ENCODE data around the gene CCBE1. TPM values are rescaled to one million over a fixed set of nuclear protein-coding genes. Genes with fewer than 3 reads are reported as not detected.

Gene CCBE1
- polyA plus RNA-seq, 1 of the 3 experiments (the other 2 are of a cell fraction) = 5.0 TPM

DNA sequence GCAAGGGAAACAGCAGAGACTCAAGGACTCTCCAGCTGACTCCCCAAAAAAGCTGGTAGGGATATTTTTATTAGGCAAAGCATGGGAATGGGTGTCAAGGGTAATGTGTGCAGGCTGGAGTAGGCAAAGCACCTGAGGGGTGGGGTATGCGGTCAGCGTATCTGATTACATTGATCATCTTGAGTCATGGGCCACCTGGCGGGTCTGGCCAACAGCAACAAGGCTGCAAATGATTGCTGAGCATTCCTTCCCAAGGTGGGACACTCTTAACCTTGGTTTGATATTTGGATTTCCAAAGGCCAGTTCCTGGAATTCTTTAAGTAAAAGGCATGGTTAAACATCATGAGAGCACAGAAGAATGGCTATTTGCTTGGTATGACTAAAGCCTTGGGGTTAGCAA, 32.6 kb upstream of the CCBE1 start:
- H2AFZ ChIP-seq (ENCODE audit: low read depth) = no peak overlapping the region
- H3K4me2 ChIP-seq = no peak overlapping the region
- CTCF ChIA-PET = interaction anchor here (1.5 kb wide), 1 partner anchor 53 kb away, joined by 4 read pairs; no protein-coding TSS in a partner anchor
- H3K9me3 ChIP-seq = no peaks in the 10 kb centered on the region
- TF ChIP-seq NRF1 (IDR thresholded peaks at IDR 0.05; ENCODE audit: low read depth, low read length) (no peak), JUND (IDR thresholded peaks at IDR 0.05) (no peak), GABPA (IDR thresholded peaks at IDR 0.05; ENCODE audit: low read depth) (no peak), EZH2phosphoT487 (IDR thresholded peaks at IDR 0.05; ENCODE audit: borderline replicate concordance, low read depth) (no peak), MEF2A (IDR thresholded peaks at IDR 0.05; ENCODE audit: borderline replicate concordance, low read depth) (no peak), MXI1 (IDR thresholded peaks at IDR 0.05; ENCODE audit: low read depth, low read length) (no peak), GATA2 (CRISPR knock-in tag; IDR thresholded peaks at IDR 0.05) (no peak), TAF1 (IDR thresholded peaks at IDR 0.05; ENCODE audit: borderline replicate concordance, low read depth, low read length) (no peak)
- TF ChIP-seq, protein P1, sequence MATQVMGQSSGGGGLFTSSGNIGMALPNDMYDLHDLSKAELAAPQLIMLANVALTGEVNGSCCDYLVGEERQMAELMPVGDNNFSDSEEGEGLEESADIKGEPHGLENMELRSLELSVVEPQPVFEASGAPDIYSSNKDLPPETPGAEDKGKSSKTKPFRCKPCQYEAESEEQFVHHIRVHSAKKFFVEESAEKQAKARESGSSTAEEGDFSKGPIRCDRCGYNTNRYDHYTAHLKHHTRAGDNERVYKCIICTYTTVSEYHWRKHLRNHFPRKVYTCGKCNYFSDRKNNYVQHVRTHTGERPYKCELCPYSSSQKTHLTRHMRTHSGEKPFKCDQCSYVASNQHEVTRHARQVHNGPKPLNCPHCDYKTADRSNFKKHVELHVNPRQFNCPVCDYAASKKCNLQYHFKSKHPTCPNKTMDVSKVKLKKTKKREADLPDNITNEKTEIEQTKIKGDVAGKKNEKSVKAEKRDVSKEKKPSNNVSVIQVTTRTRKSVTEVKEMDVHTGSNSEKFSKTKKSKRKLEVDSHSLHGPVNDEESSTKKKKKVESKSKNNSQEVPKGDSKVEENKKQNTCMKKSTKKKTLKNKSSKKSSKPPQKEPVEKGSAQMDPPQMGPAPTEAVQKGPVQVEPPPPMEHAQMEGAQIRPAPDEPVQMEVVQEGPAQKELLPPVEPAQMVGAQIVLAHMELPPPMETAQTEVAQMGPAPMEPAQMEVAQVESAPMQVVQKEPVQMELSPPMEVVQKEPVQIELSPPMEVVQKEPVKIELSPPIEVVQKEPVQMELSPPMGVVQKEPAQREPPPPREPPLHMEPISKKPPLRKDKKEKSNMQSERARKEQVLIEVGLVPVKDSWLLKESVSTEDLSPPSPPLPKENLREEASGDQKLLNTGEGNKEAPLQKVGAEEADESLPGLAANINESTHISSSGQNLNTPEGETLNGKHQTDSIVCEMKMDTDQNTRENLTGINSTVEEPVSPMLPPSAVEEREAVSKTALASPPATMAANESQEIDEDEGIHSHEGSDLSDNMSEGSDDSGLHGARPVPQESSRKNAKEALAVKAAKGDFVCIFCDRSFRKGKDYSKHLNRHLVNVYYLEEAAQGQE (IDR thresholded peaks at IDR 0.05; ENCODE audit: low read depth, low read length) = no peak
- DNase-seq = no peak
- H3F3A ChIP-seq (replicated peaks; ENCODE audit: insufficient read depth) = peaks cover 11% of the 10 kb centered on the region
- no peaks in the 10 kb centered on the region for H4K20me1 ChIP-seq (ENCODE audit: insufficient read depth)
- no peak overlapping the region for H3K4me3 ChIP-seq (ENCODE audit: low read depth in 2 of 2, low read length in 1 of 2)
- WGBS (ENCODE audit: low lambda C conversion rate) = 100% methylated on average over 3 of the region's 3 CpGs
- POLR2A ChIA-PET = no interaction called here
- H3K27ac ChIP-seq (ENCODE audit: low read depth in 2 of 2, low read length in 1 of 2) = no peak overlapping the region
- H3K79me2 ChIP-seq (ENCODE audit: insufficient read depth) = no peaks in the 10 kb centered on the region
- no peak overlapping the region for H3K9ac ChIP-seq
- no peaks in the 10 kb centered on the region for H3K9me2 ChIP-seq
- peaks cover 0 to 12% of the 10 kb centered on the region in 2 experiments; a peak in 1 of 4 replicates for H3K4me1 ChIP-seq (ENCODE audit: control insufficient read depth in 1 of 2, insufficient read depth in 2 of 2, low read depth in 1 of 2, low read length in 1 of 2)
- no peaks in the 10 kb centered on the region for H3K27me3 ChIP-seq (ENCODE audit: insufficient read depth)
- H3K36me3 ChIP-seq (replicated peaks in 1 of 2; ENCODE audit: control insufficient read depth in 1 of 2, insufficient read depth in 2 of 2, low read length in 1 of 2) = no peaks in the 10 kb centered on the region

DNA sequence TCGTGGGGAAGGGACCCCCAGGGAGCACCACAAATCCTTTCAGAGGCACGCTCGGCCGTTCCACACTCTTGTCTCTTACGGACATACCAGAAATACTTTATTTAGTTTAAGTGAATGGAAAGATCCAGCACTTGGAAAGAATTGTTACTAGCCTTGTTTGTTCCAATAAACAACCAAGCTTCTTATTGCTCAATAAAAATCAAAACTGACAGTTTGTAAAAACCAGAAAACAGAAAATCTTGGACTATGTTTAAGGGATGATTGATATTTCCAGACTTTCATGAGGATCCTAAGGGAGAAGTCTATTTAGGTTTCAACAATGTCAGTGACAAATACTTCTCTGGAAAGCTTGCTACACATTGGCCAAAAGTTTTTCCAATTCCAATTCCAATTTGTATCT, 31.6 kb upstream of the CCBE1 start:
- Histone ChIP-seq H3K9me3 (no peaks in the 10 kb centered on the region), H3F3A (replicated peaks; ENCODE audit: insufficient read depth) (peaks cover 19% of the 10 kb centered on the region), H3K9me2 (no peaks in the 10 kb centered on the region), H3K4me2 (no peak overlapping the region), H2AFZ (ENCODE audit: low read depth) (no peak overlapping the region), H3K27me3 (ENCODE audit: insufficient read depth) (no peaks in the 10 kb centered on the region), H3K9ac (no peak overlapping the region), H3K36me3 (replicated peaks in 1 of 2; ENCODE audit: control insufficient read depth in 1 of 2, insufficient read depth in 2 of 2, low read length in 1 of 2) (no peaks in the 10 kb centered on the region), H3K27ac (ENCODE audit: low read depth in 2 of 2, low read length in 1 of 2) (no peak overlapping the region), H3K79me2 (ENCODE audit: insufficient read depth) (no peaks in the 10 kb centered on the region), H3K4me1 (ENCODE audit: control insufficient read depth in 1 of 2, insufficient read depth in 2 of 2, low read depth in 1 of 2, low read length in 1 of 2) (peaks cover 0 to 18% of the 10 kb centered on the region in 2 experiments; a peak in 1 of 4 replicates), H3K4me3 (ENCODE audit: low read depth in 2 of 2, low read length in 1 of 2) (no peak overlapping the region), H4K20me1 (ENCODE audit: insufficient read depth) (no peaks in the 10 kb centered on the region)
- POLR2A ChIA-PET = no interaction called here
- CTCF ChIA-PET = interaction anchor here (0.8 kb wide), 1 partner anchor 269 kb away, joined by 3 read pairs; no protein-coding TSS in a partner anchor
- no peak for TF ChIP-seq FOSL2 (IDR thresholded peaks at IDR 0.05; ENCODE audit: borderline replicate concordance, low read depth)
- TF ChIP-seq RCOR1 (IDR thresholded peaks at IDR 0.05; ENCODE audit: low read length) = no peak
- no peak for TF ChIP-seq EP300 (IDR thresholded peaks at IDR 0.05; ENCODE audit: borderline replicate concordance in 1 of 2, low read depth in 1 of 2, low read length in 1 of 2)
- TF ChIP-seq TAF1 (IDR thresholded peaks at IDR 0.05; ENCODE audit: borderline replicate concordance, low read depth, low read length) = no peak
- no peak for TF ChIP-seq MEF2A (IDR thresholded peaks at IDR 0.05; ENCODE audit: borderline replicate concordance, low read depth)
- no peak for TF ChIP-seq NRF1 (IDR thresholded peaks at IDR 0.05; ENCODE audit: low read depth, low read length)
- TF ChIP-seq SMC3 (IDR thresholded peaks at IDR 0.05; ENCODE audit: low read depth, low read length) = no peak
- 96% methylated on average over 5 of the region's 5 CpGs for WGBS (ENCODE audit: low lambda C conversion rate)
- no peak for DNase-seq
